HEK293 (cell line): Measurements from ENCODE around the gene SHD.

Experiments used
- HOXA7 ChIP-seq: sonication (generic); formaldehyde crosslinking; IDR thresholded peaks from 2 replicates; pipeline ENCODE4 v1.8.1; 2022; ENCODE audit warnings: missing genetic modification reagents, borderline replicate concordance
- HOXD13 ChIP-seq: sonication (generic); formaldehyde crosslinking; IDR thresholded peaks from 2 replicates; pipeline ENCODE4 v1.8.0; 2022; ENCODE audit warnings: missing genetic modification reagents, borderline replicate concordance
- KLF9 ChIP-seq: fragments of 450-650 bp; formaldehyde crosslinking; IDR thresholded peaks from 2 replicates; pipeline ENCODE4 v1.5.1; 2016; ENCODE audit warnings: missing biosample characterization, missing genetic modification characterization, low read depth
- PBX3 ChIP-seq: sonication (generic); formaldehyde crosslinking; IDR thresholded peaks from 2 replicates; pipeline ENCODE4 v1.8.1; 2022; ENCODE audit warnings: mild to moderate bottlenecking, moderate library complexity, missing genetic modification reagents
- PRDM6 ChIP-seq: fragments of 450-650 bp; formaldehyde crosslinking; IDR thresholded peaks from 2 replicates; pipeline ENCODE4 v1.5.1; 2017; ENCODE audit warnings: missing biosample characterization, missing genetic modification characterization
- RBAK ChIP-seq: fragments of 450-650 bp; formaldehyde crosslinking; IDR thresholded peaks from 2 replicates; pipeline ENCODE4 v1.5.1; 2016; ENCODE audit warnings: missing biosample characterization, missing genetic modification characterization
- SP2 ChIP-seq: fragments of 450-650 bp; formaldehyde crosslinking; IDR thresholded peaks from 2 replicates; pipeline ENCODE4 v1.5.1; 2016; ENCODE audit warnings: missing biosample characterization, missing genetic modification characterization
- ZBTB20 ChIP-seq: fragments of 450-650 bp; formaldehyde crosslinking; IDR thresholded peaks from 2 replicates; pipeline ENCODE4 v1.5.1; 2016; ENCODE audit warnings: missing biosample characterization, missing genetic modification characterization
- ZFP3 ChIP-seq: fragments of 450-650 bp; formaldehyde crosslinking; IDR thresholded peaks from 2 replicates; pipeline ENCODE4 v1.5.1; 2016; ENCODE audit warnings: low read depth, missing biosample characterization, missing genetic modification characterization
- ZFP69B ChIP-seq: fragments of 450-650 bp; formaldehyde crosslinking; IDR thresholded peaks from 2 replicates; pipeline ENCODE4 v1.5.1; 2016; ENCODE audit warnings: missing biosample characterization, missing genetic modification characterization
- ZNF10 ChIP-seq: fragments of 450-650 bp; formaldehyde crosslinking; IDR thresholded peaks from 2 replicates; pipeline ENCODE4 v1.5.1; 2017; ENCODE audit warnings: missing biosample characterization, missing genetic modification characterization
- ZNF2 ChIP-seq: fragments of 450-650 bp; formaldehyde crosslinking; IDR thresholded peaks from 2 replicates; pipeline ENCODE4 v1.5.1; 2016; ENCODE audit warnings: missing biosample characterization, missing genetic modification characterization
- ZNF266 ChIP-seq: fragments of 450-650 bp; formaldehyde crosslinking; IDR thresholded peaks from 2 replicates; pipeline ENCODE4 v1.5.1; 2016; ENCODE audit warnings: missing biosample characterization, missing genetic modification characterization, low read depth
- ZNF292 ChIP-seq: fragments of 450-650 bp; formaldehyde crosslinking; IDR thresholded peaks from 2 replicates; pipeline ENCODE4 v1.5.1; 2016; ENCODE audit warnings: low read depth, missing biosample characterization, missing genetic modification characterization, borderline replicate concordance
- ZNF341 ChIP-seq: fragments of 450-650 bp; formaldehyde crosslinking; IDR thresholded peaks from 2 replicates; pipeline ENCODE4; 2016; ENCODE audit warnings: low read depth, missing biosample characterization, missing genetic modification characterization
- ZNF391 ChIP-seq: fragments of 450-650 bp; formaldehyde crosslinking; IDR thresholded peaks from 2 replicates; pipeline ENCODE4 v1.5.1; 2016; ENCODE audit warnings: low read depth, missing biosample characterization, missing genetic modification characterization, borderline replicate concordance
- ZNF501 ChIP-seq: fragments of 450-650 bp; formaldehyde crosslinking; IDR thresholded peaks from 2 replicates; pipeline ENCODE4 v1.5.1; 2016; ENCODE audit warnings: missing biosample characterization, missing genetic modification characterization
- ZNF585B ChIP-seq: fragments of 450-650 bp; formaldehyde crosslinking; IDR thresholded peaks from 2 replicates; pipeline ENCODE4 v1.5.1; 2016; ENCODE audit warnings: missing biosample characterization, missing genetic modification characterization
- ZNF626 ChIP-seq: fragments of 450-650 bp; sonication (Bioruptor Pico); formaldehyde crosslinking; IDR thresholded peaks from 2 replicates; pipeline ENCODE4 v1.5.1; 2018; ENCODE audit warnings: missing biosample characterization, missing genetic modification characterization, inconsistent platforms
- ZNF660 ChIP-seq: fragments of 450-650 bp; IDR thresholded peaks from 2 replicates; pipeline ENCODE4 v1.5.1; 2018; ENCODE audit warnings: missing biosample characterization, mild to moderate bottlenecking, missing genetic modification characterization
- ZNF664 ChIP-seq: fragments of 450-650 bp; formaldehyde crosslinking; IDR thresholded peaks from 2 replicates; pipeline ENCODE4 v1.5.1; 2016; ENCODE audit warnings: missing biosample characterization, missing genetic modification characterization
- ZNF843 ChIP-seq: fragments of 450-650 bp; formaldehyde crosslinking; IDR thresholded peaks from 2 replicates; pipeline ENCODE4 v1.5.1; 2016; ENCODE audit warnings: missing biosample characterization, missing genetic modification characterization
- ZSCAN4 ChIP-seq: fragments of 450-650 bp; formaldehyde crosslinking; IDR thresholded peaks from 2 replicates; pipeline ENCODE4 v1.5.1; 2017; ENCODE audit warnings: missing biosample characterization, missing genetic modification characterization
- TF ChIP-seq, protein P1 (sequence below): fragments of 450-650 bp; formaldehyde crosslinking; IDR thresholded peaks from 2 replicates; pipeline ENCODE4 v1.5.1; 2016; ENCODE audit warnings: missing biosample characterization, missing genetic modification characterization
- TF ChIP-seq, protein P2 (sequence below): fragments of 450-650 bp; formaldehyde crosslinking; IDR thresholded peaks from 2 replicates; pipeline ENCODE4 v1.5.1; 2016; ENCODE audit warnings: missing biosample characterization, missing genetic modification characterization
- TF ChIP-seq, protein P3 (sequence below): fragments of 450-650 bp; formaldehyde crosslinking; IDR thresholded peaks from 2 replicates; pipeline ENCODE4 v1.5.1; 2016; ENCODE audit warnings: missing biosample characterization, missing genetic modification characterization, low read depth
- TF ChIP-seq, protein P4 (sequence below): fragments of 450-650 bp; formaldehyde crosslinking; IDR thresholded peaks from 2 replicates; pipeline ENCODE4 v1.5.1; 2016; ENCODE audit warnings: missing biosample characterization, missing genetic modification characterization

The SHD gene

GRCh38 chr19:4246767-4247593, 32.1 kb upstream of the SHD start, which contains the start of gene YJU2 (continued):
- TF ChIP-seq PRDM6 (tag by site-specific recombination) (peak; percentile 36; the same call in 1 of the 2 replicates), ZNF843 (tag by site-specific recombination) (0 out of 2 replicates have a peak, but pooled peaks have one; percentile 17), ZNF2 (tag by site-specific recombination) (peak; percentile 97), ZNF664 (tag by site-specific recombination) (peak; percentile 69), HOXA7 (CRISPR knock-in tag) (no peak), ZFP3 (tag by site-specific recombination) (no peak), ZNF660 (tag by site-specific recombination) (peak; percentile 98), ZNF10 (tag by site-specific recombination) (0 out of 2 replicates have a peak, but pooled peaks have one; percentile 20), ZNF391 (tag by site-specific recombination) (peak; percentile 96), KLF9 (tag by site-specific recombination) (peak; percentile 64; the same call in 1 of the 2 replicates), ZBTB20 (tag by site-specific recombination) (peak; percentile 66; the same call in 1 of the 2 replicates), ZNF266 (tag by site-specific recombination) (no peak), SP2 (tag by site-specific recombination) (peak; percentile 92), ZNF501 (tag by site-specific recombination) (peak; percentile 88), RBAK (no peak), ZNF585B (tag by site-specific recombination) (no peak), ZNF341 (peak; percentile 65), ZNF292 (tag by site-specific recombination) (no peak), ZFP69B (tag by site-specific recombination) (peak; percentile 84), ZSCAN4 (peak; percentile 80), PBX3 (CRISPR knock-in tag) (peak; percentile 95; the same call in 1 of the 2 replicates), ZNF626 (tag by site-specific recombination) (no peak), HOXD13 (CRISPR knock-in tag) (no peak)
- TF ChIP-seq, protein P1, sequence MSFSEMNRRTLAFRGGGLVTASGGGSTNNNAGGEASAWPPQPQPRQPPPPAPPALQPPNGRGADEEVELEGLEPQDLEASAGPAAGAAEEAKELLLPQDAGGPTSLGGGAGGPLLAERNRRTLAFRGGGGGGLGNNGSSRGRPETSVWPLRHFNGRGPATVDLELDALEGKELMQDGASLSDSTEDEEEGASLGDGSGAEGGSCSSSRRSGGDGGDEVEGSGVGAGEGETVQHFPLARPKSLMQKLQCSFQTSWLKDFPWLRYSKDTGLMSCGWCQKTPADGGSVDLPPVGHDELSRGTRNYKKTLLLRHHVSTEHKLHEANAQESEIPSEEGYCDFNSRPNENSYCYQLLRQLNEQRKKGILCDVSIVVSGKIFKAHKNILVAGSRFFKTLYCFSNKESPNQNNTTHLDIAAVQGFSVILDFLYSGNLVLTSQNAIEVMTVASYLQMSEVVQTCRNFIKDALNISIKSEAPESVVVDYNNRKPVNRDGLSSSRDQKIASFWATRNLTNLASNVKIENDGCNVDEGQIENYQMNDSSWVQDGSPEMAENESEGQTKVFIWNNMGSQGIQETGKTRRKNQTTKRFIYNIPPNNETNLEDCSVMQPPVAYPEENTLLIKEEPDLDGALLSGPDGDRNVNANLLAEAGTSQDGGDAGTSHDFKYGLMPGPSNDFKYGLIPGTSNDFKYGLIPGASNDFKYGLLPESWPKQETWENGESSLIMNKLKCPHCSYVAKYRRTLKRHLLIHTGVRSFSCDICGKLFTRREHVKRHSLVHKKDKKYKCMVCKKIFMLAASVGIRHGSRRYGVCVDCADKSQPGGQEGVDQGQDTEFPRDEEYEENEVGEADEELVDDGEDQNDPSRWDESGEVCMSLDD (tag by site-specific recombination) = no peak
- TF ChIP-seq, protein P2, sequence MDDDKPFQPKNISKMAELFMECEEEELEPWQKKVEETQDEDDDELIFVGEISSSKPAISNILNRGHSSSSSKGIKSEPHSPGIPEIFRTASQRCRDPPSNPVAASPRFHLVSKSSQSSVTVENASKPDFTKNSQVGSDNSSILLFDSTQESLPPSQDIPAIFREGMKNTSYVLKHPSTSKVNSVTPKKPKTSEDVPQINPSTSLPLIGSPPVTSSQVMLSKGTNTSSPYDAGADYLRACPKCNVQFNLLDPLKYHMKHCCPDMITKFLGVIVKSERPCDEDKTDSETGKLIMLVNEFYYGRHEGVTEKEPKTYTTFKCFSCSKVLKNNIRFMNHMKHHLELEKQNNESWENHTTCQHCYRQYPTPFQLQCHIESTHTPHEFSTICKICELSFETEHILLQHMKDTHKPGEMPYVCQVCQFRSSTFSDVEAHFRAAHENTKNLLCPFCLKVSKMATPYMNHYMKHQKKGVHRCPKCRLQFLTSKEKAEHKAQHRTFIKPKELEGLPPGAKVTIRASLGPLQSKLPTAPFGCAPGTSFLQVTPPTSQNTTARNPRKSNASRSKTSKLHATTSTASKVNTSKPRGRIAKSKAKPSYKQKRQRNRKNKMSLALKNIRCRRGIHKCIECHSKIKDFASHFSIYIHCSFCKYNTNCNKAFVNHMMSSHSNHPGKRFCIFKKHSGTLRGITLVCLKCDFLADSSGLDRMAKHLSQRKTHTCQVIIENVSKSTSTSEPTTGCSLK = no peak
- TF ChIP-seq, protein P3, sequence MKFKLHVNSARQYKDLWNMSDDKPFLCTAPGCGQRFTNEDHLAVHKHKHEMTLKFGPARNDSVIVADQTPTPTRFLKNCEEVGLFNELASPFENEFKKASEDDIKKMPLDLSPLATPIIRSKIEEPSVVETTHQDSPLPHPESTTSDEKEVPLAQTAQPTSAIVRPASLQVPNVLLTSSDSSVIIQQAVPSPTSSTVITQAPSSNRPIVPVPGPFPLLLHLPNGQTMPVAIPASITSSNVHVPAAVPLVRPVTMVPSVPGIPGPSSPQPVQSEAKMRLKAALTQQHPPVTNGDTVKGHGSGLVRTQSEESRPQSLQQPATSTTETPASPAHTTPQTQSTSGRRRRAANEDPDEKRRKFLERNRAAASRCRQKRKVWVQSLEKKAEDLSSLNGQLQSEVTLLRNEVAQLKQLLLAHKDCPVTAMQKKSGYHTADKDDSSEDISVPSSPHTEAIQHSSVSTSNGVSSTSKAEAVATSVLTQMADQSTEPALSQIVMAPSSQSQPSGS (tag by site-specific recombination) = 0 out of 2 replicates have a peak, but pooled peaks have one; percentile 51
- TF ChIP-seq, protein P4, sequence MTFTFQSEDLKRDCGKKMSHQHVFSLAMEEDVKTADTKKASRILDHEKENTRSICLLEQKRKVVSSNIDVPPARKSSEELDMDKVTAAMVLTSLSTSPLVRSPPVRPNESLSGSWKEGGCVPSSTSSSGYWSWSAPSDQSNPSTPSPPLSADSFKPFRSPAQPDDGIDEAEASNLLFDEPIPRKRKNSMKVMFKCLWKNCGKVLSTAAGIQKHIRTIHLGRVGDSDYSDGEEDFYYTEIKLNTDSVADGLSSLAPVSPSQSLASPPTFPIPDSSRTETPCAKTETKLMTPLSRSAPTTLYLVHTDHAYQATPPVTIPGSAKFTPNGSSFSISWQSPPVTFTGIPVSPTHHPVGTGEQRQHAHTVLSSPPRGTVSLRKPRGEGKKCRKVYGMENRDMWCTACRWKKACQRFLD (tag by site-specific recombination) = no peak
